H9 (cell line): ENCODE results near the gene ZBTB20. TPM values are rescaled to one million over a fixed set of nuclear protein-coding genes. Genes with fewer than 3 reads are reported as not detected.

Source experiments
- DNase-seq: peaks from one replicate; pipeline ENCODE4 v3.0.0-alpha.2; 2017
- H2AFZ ChIP-seq: one replicate; pipeline ENCODE4 v1.6.1; 2013; ENCODE audit warnings: mild to moderate bottlenecking, low read length, control low read depth, moderate library complexity
- H2AK5ac ChIP-seq: 2 replicates; pipeline ENCODE4 v1.6.1; 2013; ENCODE audit warnings: low read length, control low read depth, mixed read lengths; ENCODE audit not compliant: insufficient read length
- H2BK120ac ChIP-seq: one replicate; pipeline ENCODE4 v1.6.1; 2013; ENCODE audit warnings: low read depth, mild to moderate bottlenecking, low read length, control low read depth, inconsistent platforms; ENCODE audit not compliant: poor library complexity, severe bottlenecking
- H2BK12ac ChIP-seq: 2 replicates; pipeline ENCODE4 v1.6.1; 2013; ENCODE audit warnings: low read length, control low read depth, mixed read lengths, low read depth; ENCODE audit not compliant: insufficient read length
- H2BK15ac ChIP-seq: 2 replicates; pipeline ENCODE4 v1.6.1; 2013; ENCODE audit warnings: low read depth, low read length, control low read depth
- H2BK20ac ChIP-seq: one replicate; pipeline ENCODE4 v1.6.1; 2013; ENCODE audit warnings: low read depth, mild to moderate bottlenecking, low read length, control low read depth, inconsistent platforms; ENCODE audit not compliant: poor library complexity, severe bottlenecking
- H2BK5ac ChIP-seq: 2 replicates; pipeline ENCODE4 v1.6.1; 2013; ENCODE audit warnings: low read length, control low read depth, mixed read lengths; ENCODE audit not compliant: insufficient read length
- H3K14ac ChIP-seq: 2 replicates; pipeline ENCODE4 v1.6.1; 2013; ENCODE audit warnings: low read length, control low read depth; ENCODE audit not compliant: insufficient read depth
- H3K18ac ChIP-seq: 2 replicates; pipeline ENCODE4 v1.6.1; 2013; ENCODE audit warnings: low read depth, mild to moderate bottlenecking, mixed read lengths, low read length, control low read depth; ENCODE audit not compliant: insufficient read length
- H3K23ac ChIP-seq: 2 replicates; pipeline ENCODE4 v1.6.1; 2013; ENCODE audit warnings: low read length, control low read depth, mixed read lengths, low read depth; ENCODE audit not compliant: insufficient read length
- H3K23me2 ChIP-seq: 2 replicates; pipeline ENCODE4 v1.6.1; 2013; ENCODE audit warnings: low read depth, mild to moderate bottlenecking, mixed read lengths, low read length, control low read depth; ENCODE audit not compliant: insufficient read length, poor library complexity, severe bottlenecking
- H3K27ac ChIP-seq: 2 replicates; pipeline ENCODE4 v1.5.1; 2013; ENCODE audit warnings: low read length, control low read depth, mixed read lengths, low read depth; ENCODE audit not compliant: insufficient read length
- H3K27me3 ChIP-seq: 2 replicates; pipeline ENCODE4 v1.6.1; 2013; ENCODE audit warnings: low read length, control low read depth, inconsistent platforms; ENCODE audit not compliant: insufficient read depth
- H3K4ac ChIP-seq: 2 replicates; pipeline ENCODE4 v1.6.1; 2013; ENCODE audit warnings: low read depth, mild to moderate bottlenecking, control low read depth, inconsistent platforms, low read length, moderate library complexity
- H3K4me1 ChIP-seq: 2 replicates; pipeline ENCODE4 v1.6.1; 2013; ENCODE audit warnings: low read length, control low read depth, inconsistent platforms; ENCODE audit not compliant: insufficient read depth
- H3K4me2 ChIP-seq: 2 replicates; pipeline ENCODE4 v1.6.1; 2013; ENCODE audit warnings: low read length, control low read depth, mixed read lengths; ENCODE audit not compliant: insufficient read length, insufficient read depth
- H3K56ac ChIP-seq: 2 replicates; pipeline ENCODE4 v1.6.1; 2013; ENCODE audit warnings: low read depth, mild to moderate bottlenecking, mixed read lengths, low read length, control low read depth; ENCODE audit not compliant: insufficient read length
- H3K79me1 ChIP-seq: 2 replicates; pipeline ENCODE4 v1.6.1; 2013; ENCODE audit warnings: low read depth, mild to moderate bottlenecking, moderate library complexity, low read length, control low read depth, inconsistent platforms; ENCODE audit not compliant: insufficient read depth, poor library complexity, severe bottlenecking
- H3K79me2 ChIP-seq: 2 replicates; pipeline ENCODE4 v1.6.1; 2013; ENCODE audit warnings: low read length, control low read depth, inconsistent platforms; ENCODE audit not compliant: insufficient read depth
- H3K9ac ChIP-seq: 2 replicates; pipeline ENCODE4 v1.6.1; 2013; ENCODE audit warnings: low read length, control low read depth, mixed read lengths; ENCODE audit not compliant: insufficient read length; ENCODE audit errors: extremely low read depth
- H3K9me3 ChIP-seq: one replicate; pipeline ENCODE4 v1.6.1; 2013; ENCODE audit warnings: low read depth, low read length, inconsistent platforms; ENCODE audit not compliant: control insufficient read depth
- H3T11ph ChIP-seq: one replicate; pipeline ENCODE4 v1.6.1; 2013; ENCODE audit warnings: mild to moderate bottlenecking, low read length, control low read depth, inconsistent platforms
- H4K20me1 ChIP-seq: one replicate; pipeline ENCODE4 v1.6.1; 2013; ENCODE audit not compliant: control insufficient read depth, insufficient read length, insufficient read depth
- H4K5ac ChIP-seq: 2 replicates; pipeline ENCODE4 v1.6.1; 2013; ENCODE audit warnings: low read depth, mild to moderate bottlenecking, mixed read lengths, low read length, control low read depth; ENCODE audit not compliant: insufficient read length
- H4K8ac ChIP-seq: replicated peaks from 2 replicates; pipeline ENCODE4 v1.6.1; 2013; ENCODE audit warnings: low read length, control low read depth, mixed read lengths, low read depth; ENCODE audit not compliant: insufficient read length
- H4K91ac ChIP-seq: 2 replicates; pipeline ENCODE4 v1.6.1; 2013; ENCODE audit warnings: low read depth, mild to moderate bottlenecking, moderate library complexity, mixed read lengths, low read length, control low read depth; ENCODE audit not compliant: insufficient read length
- H3K27ac Mint-ChIP-seq, 3 experiments: 2 replicates in 2 of 3; 3 replicates in 1 of 3; pipeline ENCODE4 v1.8.0; 2020 to 2021; ENCODE audit warnings: mixed read lengths in 3 of 3, mild to moderate bottlenecking in 1 of 3, moderate library complexity in 1 of 3
- H3K27me3 Mint-ChIP-seq: 2 replicates; pipeline ENCODE4 v1.8.0; 2021; ENCODE audit warnings: low read depth, mild to moderate bottlenecking, moderate library complexity, mixed read lengths
- H3K36me3 Mint-ChIP-seq, 3 experiments: 2 replicates in 2 of 3; 3 replicates in 1 of 3; pipeline ENCODE4 v1.8.0; 2020 to 2021; ENCODE audit warnings: low read depth in 3 of 3, mixed read lengths in 3 of 3; ENCODE audit not compliant: insufficient read depth in 1 of 3
- H3K4me1 Mint-ChIP-seq, 2 experiments: 2 replicates each; pipeline ENCODE4 v1.8.0; 2020; ENCODE audit warnings: mixed read lengths in 2 of 2
- H3K4me3 Mint-ChIP-seq, 2 experiments: 2 replicates in 1 of 2; 3 replicates in 1 of 2; pipeline ENCODE4 v1.8.0; 2020 to 2021; ENCODE audit warnings: mild to moderate bottlenecking in 2 of 2, mixed read lengths in 2 of 2, moderate library complexity in 1 of 2
- H3K9me3 Mint-ChIP-seq, 2 experiments: 2 replicates in 1 of 2; 3 replicates in 1 of 2; pipeline ENCODE4 v1.8.0; 2020; ENCODE audit warnings: mild to moderate bottlenecking in 2 of 2, mixed read lengths in 2 of 2, moderate library complexity in 1 of 2
- WGBS: extraction: QIAGEN DNeasy Blood & Tissue Kit; methylation state at CpG from one replicate; pipeline ENCODE4 v1.1.7; 2013; ENCODE audit warnings: missing lambda C conversion rate, low lambda C conversion rate, mixed read lengths; ENCODE audit not compliant: insufficient read length; ENCODE audit errors: extremely low coverage; 5-methylcytosine and 5-hydroxymethylcytosine counted together
- total RNA-seq: library from RNA; stranded (reverse); gene quantifications from 2 replicates; pipeline ENCODE4 v1.2.1, GENCODE V29; 2021
- TF ChIP-seq, protein P1 (sequence below): fragments of 200-600 bp; sonication (generic); conservative IDR thresholded peaks from 3 replicates; pipeline ENCODE4 v1.8.0; 2021; ENCODE audit warnings: antibody characterized with exemption, mild to moderate bottlenecking

The ZBTB20 gene
- total RNA-seq, 1 experiment from 2014 or later, result 0.70 TPM

DNA sequence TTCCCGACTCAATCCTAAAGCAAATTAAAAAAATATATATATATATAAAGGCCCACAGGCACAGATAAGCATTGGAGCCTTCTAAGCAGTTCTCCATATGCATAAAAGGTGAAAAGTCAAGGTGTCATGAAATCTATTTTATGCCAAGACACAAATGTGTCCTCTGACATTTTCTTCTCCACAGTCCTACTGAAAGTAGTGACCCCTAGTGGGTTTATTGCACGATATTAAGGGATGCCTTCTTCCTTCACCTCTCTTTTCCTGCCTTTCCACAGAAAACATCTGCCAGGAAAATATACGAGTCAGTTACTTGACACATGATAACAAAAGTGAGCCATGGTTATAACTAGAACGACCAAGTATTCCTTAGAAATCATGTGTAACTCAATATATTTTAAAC is 550.1 kb downstream of the ZBTB20 start:
- H3K18ac ChIP-seq, result no peak overlapping the region
- no peak overlapping the region for H2BK5ac ChIP-seq
- no peak overlapping the region for H3K23ac ChIP-seq
- H2AK5ac ChIP-seq, result no peak overlapping the region
- TF ChIP-seq, protein P1, sequence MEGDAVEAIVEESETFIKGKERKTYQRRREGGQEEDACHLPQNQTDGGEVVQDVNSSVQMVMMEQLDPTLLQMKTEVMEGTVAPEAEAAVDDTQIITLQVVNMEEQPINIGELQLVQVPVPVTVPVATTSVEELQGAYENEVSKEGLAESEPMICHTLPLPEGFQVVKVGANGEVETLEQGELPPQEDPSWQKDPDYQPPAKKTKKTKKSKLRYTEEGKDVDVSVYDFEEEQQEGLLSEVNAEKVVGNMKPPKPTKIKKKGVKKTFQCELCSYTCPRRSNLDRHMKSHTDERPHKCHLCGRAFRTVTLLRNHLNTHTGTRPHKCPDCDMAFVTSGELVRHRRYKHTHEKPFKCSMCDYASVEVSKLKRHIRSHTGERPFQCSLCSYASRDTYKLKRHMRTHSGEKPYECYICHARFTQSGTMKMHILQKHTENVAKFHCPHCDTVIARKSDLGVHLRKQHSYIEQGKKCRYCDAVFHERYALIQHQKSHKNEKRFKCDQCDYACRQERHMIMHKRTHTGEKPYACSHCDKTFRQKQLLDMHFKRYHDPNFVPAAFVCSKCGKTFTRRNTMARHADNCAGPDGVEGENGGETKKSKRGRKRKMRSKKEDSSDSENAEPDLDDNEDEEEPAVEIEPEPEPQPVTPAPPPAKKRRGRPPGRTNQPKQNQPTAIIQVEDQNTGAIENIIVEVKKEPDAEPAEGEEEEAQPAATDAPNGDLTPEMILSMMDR, result peak; percentile 50
- H3K79me1 ChIP-seq, result no peaks in the 10 kb centered on the region
- H4K91ac ChIP-seq, result no peak overlapping the region
- no peak overlapping the region for H3K14ac ChIP-seq
- H4K20me1 ChIP-seq, result no peaks in the 10 kb centered on the region
- no peaks in the 10 kb centered on the region; the same call in 1 of the 2 replicates for H3K4me1 ChIP-seq
- H2BK120ac ChIP-seq, result no peak overlapping the region
- H4K5ac ChIP-seq, result no peak overlapping the region
- no peaks in the 10 kb centered on the region for H3K27me3 Mint-ChIP-seq
- no peak overlapping the region for H3K4me3 Mint-ChIP-seq
- H2BK12ac ChIP-seq, result no peak overlapping the region
- H3K9me3 ChIP-seq, result no peaks in the 10 kb centered on the region
- H2BK15ac ChIP-seq, result no peak overlapping the region
- no peaks in the 10 kb centered on the region for H3K79me2 ChIP-seq
- H3K4me1 Mint-ChIP-seq, result peaks cover 0 to 4% of the 10 kb centered on the region in 2 experiments; a peak in 2 of 4 replicates
- no peaks in the 10 kb centered on the region for H3K27me3 ChIP-seq
- H2AFZ ChIP-seq, result no peak overlapping the region
- no peak overlapping the region for H3K27ac ChIP-seq
- no peak overlapping the region for H2BK20ac ChIP-seq
- no peak overlapping the region for H3K4ac ChIP-seq
- no peak overlapping the region for H3K27ac Mint-ChIP-seq
- DNase-seq, result no peak
- no peaks in the 10 kb centered on the region for H3K36me3 Mint-ChIP-seq
- no peak overlapping the region for H3T11ph ChIP-seq
- no peaks in the 10 kb centered on the region for H3K9me3 Mint-ChIP-seq
- no peak overlapping the region for H4K8ac ChIP-seq
- H3K56ac ChIP-seq, result no peak overlapping the region
- H3K4me2 ChIP-seq, result no peak overlapping the region
- no peaks in the 10 kb centered on the region for H3K23me2 ChIP-seq
- WGBS, result no CpG with 5 or more reads among the region's 4 CpGs
- H3K9ac ChIP-seq, result no peak overlapping the region
